Measurements from ENCODE around the gene LIF.

DNA sequence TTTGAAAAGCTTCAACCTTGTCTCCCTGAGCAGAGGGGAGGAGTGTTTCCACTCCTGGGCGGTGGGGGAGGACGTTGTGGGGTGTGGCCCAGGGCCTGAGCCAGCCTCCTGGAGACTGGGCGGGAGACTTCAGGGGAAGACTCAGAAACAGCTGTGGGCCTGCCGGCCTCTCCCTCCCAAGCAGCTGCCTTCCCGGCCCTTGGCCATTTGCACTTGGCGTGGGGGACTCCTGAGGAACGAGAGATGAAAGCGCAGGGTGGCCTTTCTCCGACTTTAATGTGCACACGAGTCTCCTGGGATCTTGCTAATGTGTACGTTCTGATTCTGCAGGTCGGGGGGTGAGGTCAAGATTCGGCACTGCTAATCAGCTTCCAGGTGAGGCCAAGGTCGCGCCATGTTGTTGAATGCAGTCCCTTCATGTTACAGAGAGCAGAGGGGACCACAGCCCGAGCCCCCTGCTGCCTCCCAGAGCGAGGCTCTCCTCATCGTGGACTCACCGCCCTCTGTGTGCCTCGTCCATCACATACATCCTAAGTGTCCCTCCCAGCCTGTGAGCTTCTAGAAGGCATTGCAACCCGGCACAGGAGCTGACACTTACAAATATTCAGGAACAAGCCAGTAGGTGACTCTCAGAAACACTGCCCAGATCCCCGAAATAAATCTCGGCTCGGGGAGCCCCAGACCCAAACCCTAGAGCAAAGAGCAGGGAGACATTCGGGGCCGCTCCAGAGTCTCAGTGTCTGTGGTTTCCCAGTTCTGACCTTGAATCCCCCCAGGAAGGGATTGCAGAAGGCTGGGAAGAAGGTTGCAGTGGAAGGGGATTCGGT, 7.7 kb downstream of the LIF start:
- TF ChIP-seq, protein P1, sequence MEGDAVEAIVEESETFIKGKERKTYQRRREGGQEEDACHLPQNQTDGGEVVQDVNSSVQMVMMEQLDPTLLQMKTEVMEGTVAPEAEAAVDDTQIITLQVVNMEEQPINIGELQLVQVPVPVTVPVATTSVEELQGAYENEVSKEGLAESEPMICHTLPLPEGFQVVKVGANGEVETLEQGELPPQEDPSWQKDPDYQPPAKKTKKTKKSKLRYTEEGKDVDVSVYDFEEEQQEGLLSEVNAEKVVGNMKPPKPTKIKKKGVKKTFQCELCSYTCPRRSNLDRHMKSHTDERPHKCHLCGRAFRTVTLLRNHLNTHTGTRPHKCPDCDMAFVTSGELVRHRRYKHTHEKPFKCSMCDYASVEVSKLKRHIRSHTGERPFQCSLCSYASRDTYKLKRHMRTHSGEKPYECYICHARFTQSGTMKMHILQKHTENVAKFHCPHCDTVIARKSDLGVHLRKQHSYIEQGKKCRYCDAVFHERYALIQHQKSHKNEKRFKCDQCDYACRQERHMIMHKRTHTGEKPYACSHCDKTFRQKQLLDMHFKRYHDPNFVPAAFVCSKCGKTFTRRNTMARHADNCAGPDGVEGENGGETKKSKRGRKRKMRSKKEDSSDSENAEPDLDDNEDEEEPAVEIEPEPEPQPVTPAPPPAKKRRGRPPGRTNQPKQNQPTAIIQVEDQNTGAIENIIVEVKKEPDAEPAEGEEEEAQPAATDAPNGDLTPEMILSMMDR (IDR thresholded peaks at IDR 0.05) = no peak
- no peak for TF ChIP-seq POLR2AphosphoS5 (IDR thresholded peaks at IDR 0.05)
- TF ChIP-seq POLR2A (IDR thresholded peaks at IDR 0.05; ENCODE audit: low read depth) = no peak

Measured in esophagus muscularis mucosa (tissue), 3 donors.